GM18499 (cell line): ENCODE data around the gene SH3BGR.
"Not testable (repeated sequence)": the region's sequence is repeated elsewhere in the genome, so short reads cannot be mapped to it uniquely, and the experiment has no call there.

Experiments used
- ATAC-seq: cut with Tn5 transposase; IDR thresholded peaks from one replicate; pipeline ENCODE4 v1.9.1; 2021; ENCODE audit warnings: moderate number of reproducible peaks; ENCODE audit not compliant: insufficient read depth, unreplicated experiment

The SH3BGR gene

GRCh38 chr21:39537571-39537970, 85.8 kb downstream of the SH3BGR start:
- ATAC-seq: no peak

GRCh38 chr21:39538453-39539042, 86.8 kb downstream of the SH3BGR start:
- no peak for ATAC-seq

- not testable (repeated sequence) for ATAC-seq
Measured at GRCh38 chr21:39540367-39540766, 88.6 kb downstream of the SH3BGR start.

- no peak for ATAC-seq
Measured at GRCh38 chr21:39542736-39543135, 91.0 kb downstream of the SH3BGR start.

- no peak for ATAC-seq
Measured at GRCh38 chr21:39546522-39546921, 94.8 kb downstream of the SH3BGR start.

- no peak for ATAC-seq
Measured at GRCh38 chr21:39552856-39553255, 101.1 kb downstream of the SH3BGR start.

- no peak for ATAC-seq
Measured at GRCh38 chr21:39553331-39553730, 101.6 kb downstream of the SH3BGR start.

GRCh38 chr21:39555911-39556590, 104.3 kb downstream of the SH3BGR start:
- no peak for ATAC-seq

- no peak for ATAC-seq
Measured at GRCh38 chr21:39559511-39559910, 107.7 kb downstream of the SH3BGR start.

- ATAC-seq: no peak
Measured at GRCh38 chr21:39561140-39561539, 109.4 kb downstream of the SH3BGR start.

GRCh38 chr21:39562791-39563770, 111.3 kb downstream of the SH3BGR start:
- no peak for ATAC-seq

- ATAC-seq: no peak
Measured at GRCh38 chr21:39564200-39564599, 112.4 kb downstream of the SH3BGR start.
